H1 (cell line): ENCODE results near the gene MRPS5. TPM values are rescaled to one million over a fixed set of nuclear protein-coding genes. Genes with fewer than 3 reads are reported as not detected.
A peak's percentile ranks its signal among the peaks of the same experiment; 100 is the strongest.

ENCODE experiments used
- CTCF ChIA-PET: fragments of 300-600 bp; sonication (Branson Sonifier 250); formaldehyde crosslinking; loops from one replicate; lab custom pipeline; 2021; ENCODE audit not compliant: partially characterized antibody; lab: Charles Lee
- POLR2A ChIA-PET: fragments of 300-600 bp; sonication (Branson Sonifier 250); formaldehyde crosslinking; loops from one replicate; lab custom pipeline; 2021; ENCODE audit warnings: inconsistent platforms; ENCODE audit not compliant: partially characterized antibody; lab: Charles Lee
- DNase-seq, 2 experiments: peaks; one replicate each; pipeline versions ENCODE4 v3.0.0 to v3.0.0-alpha.2; 2010 to 2022; ENCODE audit warnings: low spot score in 2 of 2, low read depth in 1 of 2, mixed read lengths in 1 of 2
- FAIRE-seq: peaks from 2 replicates; lab custom pipeline; 2011; peaks lifted over from hg19 to GRCh38; lab: Jason Lieb, UNC
- H2AFZ ChIP-seq: 2 replicates; pipeline ENCODE4 v1.8.1; 2012; ENCODE audit warnings: low read length, inconsistent platforms
- H2AK5ac ChIP-seq: 2 replicates; pipeline ENCODE4 v1.6.1; 2013; ENCODE audit warnings: low read depth, low read length
- H2BK120ac ChIP-seq: replicated peaks from 2 replicates; pipeline ENCODE3; 2013; ENCODE audit warnings: low read depth, low read length, inconsistent platforms
- H2BK12ac ChIP-seq: 2 replicates; pipeline ENCODE4 v1.6.1; 2013; ENCODE audit warnings: low read depth, low read length
- H2BK15ac ChIP-seq: 2 replicates; pipeline ENCODE4 v1.6.1; 2013; ENCODE audit warnings: low read length
- H2BK20ac ChIP-seq: 2 replicates; pipeline ENCODE4 v1.6.1; 2013; ENCODE audit warnings: low read length
- H2BK5ac ChIP-seq: 2 replicates; pipeline ENCODE4 v1.6.1; 2013; ENCODE audit warnings: low read depth, low read length
- H3K14ac ChIP-seq: 2 replicates; pipeline ENCODE4 v1.6.1; 2013; ENCODE audit warnings: inconsistent platforms; ENCODE audit not compliant: insufficient read length
- H3K18ac ChIP-seq: 2 replicates; pipeline ENCODE4 v1.6.1; 2013; ENCODE audit warnings: low read length; ENCODE audit errors: extremely low read depth
- H3K23ac ChIP-seq: 2 replicates; pipeline ENCODE4 v1.6.1; 2013; ENCODE audit warnings: inconsistent platforms; ENCODE audit not compliant: insufficient read length
- H3K23me2 ChIP-seq: 2 replicates; pipeline ENCODE4 v1.6.1; 2013; ENCODE audit warnings: low read depth, low read length
- H3K27ac ChIP-seq: 2 replicates; pipeline ENCODE4 v1.6.1; 2011; ENCODE audit warnings: low read depth, low read length, inconsistent platforms
- H3K27me3 ChIP-seq, 4 experiments: replicated peaks in 1 of 4; 1 replicate in 1 of 4; 2 replicates in 3 of 4; pipeline versions ENCODE4 v1.6.1 to v1.8.1; 2011 to 2013; ENCODE audit warnings: low read length in 3 of 4, mild to moderate bottlenecking in 3 of 4, inconsistent platforms in 2 of 4, mixed read lengths in 2 of 4, moderate library complexity in 1 of 4; ENCODE audit not compliant: control insufficient read depth in 3 of 4, insufficient read depth in 3 of 4; ENCODE audit errors: extremely low read depth in 1 of 4
- H3K36me3 ChIP-seq, 4 experiments: 2 replicates each; pipeline versions ENCODE4 v1.6.1 to v1.8.1; 2011 to 2013; ENCODE audit warnings: mild to moderate bottlenecking in 4 of 4, low read length in 3 of 4, moderate library complexity in 2 of 4, control low read depth in 1 of 4, inconsistent platforms in 1 of 4; ENCODE audit not compliant: insufficient read depth in 4 of 4, control insufficient read depth in 2 of 4
- H3K4ac ChIP-seq: replicated peaks from 2 replicates; pipeline ENCODE3; 2013; ENCODE audit warnings: low read length, low read depth, mixed read lengths, inconsistent platforms; ENCODE audit not compliant: insufficient read length
- H3K4me1 ChIP-seq, 4 experiments: replicated peaks in 1 of 4; 1 replicate in 1 of 4; 2 replicates in 3 of 4; pipeline versions ENCODE4 v1.6.1 to v1.8.1; 2011 to 2013; ENCODE audit warnings: low read length in 3 of 4, inconsistent platforms in 2 of 4, mixed read lengths in 1 of 4; ENCODE audit not compliant: insufficient read depth in 4 of 4, control insufficient read depth in 3 of 4
- H3K4me2 ChIP-seq, 2 experiments: 2 replicates each; pipeline versions ENCODE4 v1.6.1 to v1.8.1; 2011 to 2013; ENCODE audit warnings: low read depth in 2 of 2, low read length in 2 of 2, control low read depth in 1 of 2, inconsistent platforms in 1 of 2, mild to moderate bottlenecking in 1 of 2; ENCODE audit not compliant: insufficient read depth in 1 of 2
- H3K4me3 ChIP-seq, 4 experiments: fragments of 200-600, 300-600 bp in 1 of 4; sonication (generic), shearing (Covaris generic), sonication (Bioruptor Twin) in 1 of 4; 2 replicates each; pipeline versions ENCODE4 v1.5.1 to v1.8.1; 2011 to 2016; ENCODE audit warnings: low read length in 4 of 4, low read depth in 3 of 4, control low read depth in 2 of 4, inconsistent platforms in 2 of 4, mild to moderate bottlenecking in 2 of 4, mixed read lengths in 1 of 4, moderate library complexity in 1 of 4; ENCODE audit not compliant: insufficient read depth in 2 of 4; ENCODE audit errors: extremely low read depth in 1 of 4
- H3K56ac ChIP-seq: replicated peaks from 2 replicates; pipeline ENCODE3; 2013; ENCODE audit warnings: low read depth, mild to moderate bottlenecking, mixed read lengths, low read length, inconsistent platforms; ENCODE audit not compliant: insufficient read length
- H3K79me1 ChIP-seq: 2 replicates; pipeline ENCODE4 v1.6.1; 2013; ENCODE audit warnings: low read depth, low read length, control low read depth
- H3K79me2 ChIP-seq, 2 experiments: 2 replicates each; pipeline versions ENCODE4 v1.6.1 to v1.8.1; 2012 to 2013; ENCODE audit warnings: low read length in 2 of 2, mild to moderate bottlenecking in 2 of 2, inconsistent platforms in 1 of 2; ENCODE audit not compliant: insufficient read depth in 2 of 2, control insufficient read depth in 1 of 2
- H3K9ac ChIP-seq, 4 experiments: replicated peaks in 1 of 4; 1 replicate in 1 of 4; 2 replicates in 3 of 4; pipeline versions ENCODE4 v1.6.1 to v1.8.1; 2011 to 2013; ENCODE audit warnings: low read depth in 3 of 4, low read length in 3 of 4, control low read depth in 2 of 4, mild to moderate bottlenecking in 2 of 4, moderate library complexity in 2 of 4, inconsistent platforms in 1 of 4; ENCODE audit errors: extremely low read depth in 1 of 4
- H3K9me3 ChIP-seq, 2 experiments: 2 replicates each; pipeline versions ENCODE4 v1.6.1 to v1.8.1; 2012 to 2013; ENCODE audit warnings: mild to moderate bottlenecking in 2 of 2, moderate library complexity in 2 of 2, control low read depth in 1 of 2, inconsistent platforms in 1 of 2, low read depth in 1 of 2, low read length in 1 of 2, mixed read lengths in 1 of 2; ENCODE audit not compliant: insufficient read depth in 2 of 2
- H4K20me1 ChIP-seq, 2 experiments: replicated peaks in 1 of 2; 2 replicates each; pipeline versions ENCODE3 to v1.8.1; 2011 to 2013; ENCODE audit warnings: inconsistent platforms in 2 of 2, low read length in 2 of 2, mild to moderate bottlenecking in 1 of 2; ENCODE audit not compliant: insufficient read depth in 2 of 2, control insufficient read depth in 1 of 2
- H4K5ac ChIP-seq: 2 replicates; pipeline ENCODE4 v1.6.1; 2013; ENCODE audit warnings: low read length, low read depth, mixed read lengths, inconsistent platforms; ENCODE audit not compliant: insufficient read length
- H4K8ac ChIP-seq: 2 replicates; pipeline ENCODE4 v1.8.0; 2013; ENCODE audit warnings: mild to moderate bottlenecking, moderate library complexity, low read length, inconsistent platforms; ENCODE audit not compliant: insufficient read depth; ENCODE audit errors: extremely low read depth
- H4K91ac ChIP-seq: replicated peaks from 2 replicates; pipeline ENCODE3; 2013; ENCODE audit warnings: low read length, mixed read lengths, inconsistent platforms; ENCODE audit not compliant: insufficient read length
- ATF3 ChIP-seq: IDR thresholded peaks from 2 replicates; pipeline ENCODE4 v1.6.1; 2011; ENCODE audit warnings: low read depth, mild to moderate bottlenecking, low read length; ENCODE audit not compliant: insufficient read depth
- POLR2AphosphoS5 ChIP-seq: IDR thresholded peaks from 2 replicates; pipeline ENCODE4 v1.6.1; 2011; ENCODE audit warnings: low read depth, low read length
- RAD21 ChIP-seq, 2 experiments: IDR thresholded peaks in 1 of 2; conservative IDR thresholded peaks in 1 of 2; 2 replicates each; pipeline ENCODE4 v1.6.1; 2011; ENCODE audit warnings: low read depth in 2 of 2, low read length in 2 of 2, improper control_type of control experiment in 1 of 2, inconsistent platforms in 1 of 2, mild to moderate bottlenecking in 1 of 2, moderate library complexity in 1 of 2
- RFX5 ChIP-seq: IDR thresholded peaks from 2 replicates; pipeline ENCODE4 v1.6.1; 2011; ENCODE audit warnings: low read depth, low read length, improper control_type of control experiment, borderline replicate concordance
- TCF12 ChIP-seq: IDR thresholded peaks from 2 replicates; pipeline ENCODE4 v1.6.1; 2011; ENCODE audit warnings: low read depth, mild to moderate bottlenecking, low read length
- WGBS, 2 experiments: shearing (Covaris generic) in 1 of 2; methylation state at CpG; one replicate each; pipeline versions ENCODE4 v1.1.6 to v1.1.7; 2013 to 2015; ENCODE audit warnings: low lambda C conversion rate in 2 of 2, mixed read lengths in 2 of 2, inconsistent platforms in 1 of 2, low coverage in 1 of 2, missing lambda C conversion rate in 1 of 2; ENCODE audit not compliant: insufficient replicate concordance in 2 of 2, insufficient coverage in 1 of 2, insufficient read length in 1 of 2; ENCODE audit errors: extremely low coverage in 1 of 2, missing lambda C conversion rate in 1 of 2; 5-methylcytosine and 5-hydroxymethylcytosine counted together
- polyA plus RNA-seq, 7 experiments: library from polyadenylated mRNA; depleted of rRNA in 3 of 7; stranded (reverse) in 5 of 7; unstranded in 2 of 7; fragments of >200 nt in 5 of 7; fragments of 200-250 nt in 2 of 7; gene quantifications; 1 replicate in 5 of 7; 2 replicates in 1 of 7; 4 replicates in 1 of 7; pipeline versions ENCODE4 v1.2.1 to v1.2.3, GENCODE V29; 2011 to 2013; ENCODE audit warnings: missing spikeins in 2 of 7, mixed read lengths in 2 of 7
- total RNA-seq: library from RNA; stranded (reverse); fragmentation: NEBNext Ultra II Directional; extraction: Animal tissue kit (Norgen Biotek cat#: 25700); gene quantifications from 2 replicates; pipeline ENCODE4 v1.2.1, GENCODE V29; 2021

The MRPS5 gene
- total and polyA plus RNA-seq, 2 of the 8 experiments (the other 6 are each of a cell fraction or from before 2014, with no cell fraction given), result 36.7 to 53.0 TPM

GRCh38 chr2:95043300-95044093 is 78.1 kb downstream of the MRPS5 start:
- no peaks in the 10 kb centered on the region for H3K36me3 ChIP-seq
- H4K20me1 ChIP-seq, result no peaks in the 10 kb centered on the region
- no peak overlapping the region for H3K27ac ChIP-seq
- no peaks in the 10 kb centered on the region for H3K79me2 ChIP-seq
- ChIA-PET POLR2A (no interaction called here), CTCF (no interaction called here)
- H3K23me2 ChIP-seq, result 0 out of 2 replicates have a peak, but pooled peaks cover 2% of the 10 kb centered on the region
- H2BK15ac ChIP-seq, result no peak overlapping the region
- no peaks in the 10 kb centered on the region; a peak in 1 of 7 replicates for H3K4me1 ChIP-seq
- no peak overlapping the region for H2BK12ac ChIP-seq
- H4K8ac ChIP-seq, result peak overlapping the region; percentile 20; the same call in 1 of the 2 replicates
- no peak overlapping the region for H3K4ac ChIP-seq
- H4K5ac ChIP-seq, result no peak overlapping the region
- DNase-seq (no peak), FAIRE-seq (no peak)
- H3K56ac ChIP-seq, result no peak overlapping the region
- H3K23ac ChIP-seq, result no peak overlapping the region
- no peak overlapping the region for H3K4me2 ChIP-seq
- TF ChIP-seq POLR2AphosphoS5 (no peak), ATF3 (no peak), RFX5 (no peak), TCF12 (no peak), RAD21 (IDR thresholded peaks at IDR 0.05 in 1 of 2, conservative IDR thresholded peaks at IDR 0.05 in 1 of 2; ENCODE audit: low read depth in 2 of 2, low read length in 2 of 2) (no peak)
- H3K18ac ChIP-seq, result no peak overlapping the region
- H2AK5ac ChIP-seq, result no peak overlapping the region
- H3K9me3 ChIP-seq, result peaks cover 83 to 94% of the 10 kb centered on the region in 2 experiments
- H3K9ac ChIP-seq, result no peak overlapping the region
- no peaks in the 10 kb centered on the region for H3K27me3 ChIP-seq
- no peak overlapping the region for H2BK5ac ChIP-seq
- H2AFZ ChIP-seq, result no peak overlapping the region
- no peaks in the 10 kb centered on the region; the same call in 1 of the 2 replicates for H3K79me1 ChIP-seq
- H3K14ac ChIP-seq, result no peak overlapping the region
- H3K4me3 ChIP-seq, result no peak overlapping the region
- H2BK120ac ChIP-seq, result no peak overlapping the region
- 80% methylated on average over 17 of the region's 17 CpGs; no CpG with 5 or more reads in 1 of the 2 experiments for WGBS, 2 experiments
- no peak overlapping the region for H2BK20ac ChIP-seq
- no peak overlapping the region for H4K91ac ChIP-seq
